Neural cell (in vitro differentiated cells): Measurements from ENCODE around the gene PRAME. TPM values are rescaled to one million over a fixed set of nuclear protein-coding genes. Genes with fewer than 3 reads are reported as not detected.

Experiments
- H2AFZ ChIP-seq: fragments of 200-600, 300-800 bp; sonication (generic), shearing (Covaris generic); 2 replicates; pipeline ENCODE4 v1.6.0; 2014; ENCODE audit warnings: low read depth, mild to moderate bottlenecking, antibody characterized with exemption, low read length, moderate library complexity
- H3F3A ChIP-seq: fragments of 200-600 bp; shearing (Covaris generic); 2 replicates; pipeline ENCODE4 v1.6.1; 2016; ENCODE audit warnings: mild to moderate bottlenecking, moderate library complexity, mixed read lengths, antibody characterized with exemption, low read length; ENCODE audit not compliant: insufficient read depth, poor library complexity, severe bottlenecking
- H3K27ac ChIP-seq: fragments of 200-600, 300-800 bp; sonication (generic), shearing (Covaris generic); 2 replicates; pipeline ENCODE4 v1.5.1; 2014; ENCODE audit warnings: mild to moderate bottlenecking, low read length, moderate library complexity
- H3K27me3 ChIP-seq: fragments of 300-800, 200-600 bp; sonication (generic), shearing (Covaris generic); 2 replicates; pipeline ENCODE4 v1.6.0; 2014; ENCODE audit warnings: mild to moderate bottlenecking, low read depth, low read length, moderate library complexity; ENCODE audit not compliant: insufficient read depth
- H3K36me3 ChIP-seq: fragments of 300-800, 200-600 bp; sonication (generic), shearing (Covaris generic); 2 replicates; pipeline ENCODE4 v1.5.1; 2014; ENCODE audit warnings: mild to moderate bottlenecking, antibody characterized with exemption, low read length, moderate library complexity; ENCODE audit not compliant: insufficient read depth
- H3K4me2 ChIP-seq: fragments of 300-800, 200-600 bp; sonication (generic), shearing (Covaris generic); 2 replicates; pipeline ENCODE4 v1.6.0; 2014; ENCODE audit warnings: mild to moderate bottlenecking, low read length
- H3K4me3 ChIP-seq: fragments of 300-800, 200-600 bp; sonication (generic), shearing (Covaris generic); 2 replicates; pipeline ENCODE4 v1.5.1; 2014; ENCODE audit warnings: mild to moderate bottlenecking, low read length, moderate library complexity
- H3K79me2 ChIP-seq: fragments of 200-600 bp; shearing (Covaris generic); replicated peaks from 2 replicates; pipeline ENCODE4 v1.6.0; 2014; ENCODE audit warnings: mild to moderate bottlenecking, low read length, moderate library complexity; ENCODE audit not compliant: insufficient read depth
- H3K9ac ChIP-seq: fragments of 300-800, 200-600 bp; sonication (generic), shearing (Covaris generic); 2 replicates; pipeline ENCODE4 v1.6.1; 2016; ENCODE audit warnings: mild to moderate bottlenecking, low read length, mixed read lengths
- H3K9me2 ChIP-seq: fragments of 200-600 bp; shearing (Covaris generic); 2 replicates; pipeline ENCODE4 v1.6.1; 2016; ENCODE audit warnings: mild to moderate bottlenecking, low read length, mixed read lengths; ENCODE audit not compliant: insufficient read depth
- H3K9me3 ChIP-seq: fragments of 200-600, 300-800 bp; sonication (generic), shearing (Covaris generic); 2 replicates; pipeline ENCODE4 v1.6.1; 2016; ENCODE audit warnings: mild to moderate bottlenecking, mixed run types, low read length, moderate library complexity, mixed read lengths
- H4K20me1 ChIP-seq: fragments of 200-600 bp; shearing (Covaris generic); 2 replicates; pipeline ENCODE4 v1.6.1; 2016; ENCODE audit warnings: mild to moderate bottlenecking, mixed run types; ENCODE audit not compliant: insufficient read depth
- EP300 ChIP-seq: fragments of 450-650 bp; conservative IDR thresholded peaks from 2 replicates; pipeline ENCODE4 v1.6.1; 2014; ENCODE audit warnings: antibody characterized with exemption, mild to moderate bottlenecking, moderate library complexity; ENCODE audit not compliant: poor library complexity, severe bottlenecking
- EZH2 ChIP-seq: fragments of 200-600, 300-800 bp; shearing (Covaris generic), sonication (generic); IDR thresholded peaks from 2 replicates; pipeline ENCODE4 v1.6.1; 2014; ENCODE audit warnings: antibody characterized with exemption, low read length, borderline replicate concordance, mild to moderate bottlenecking; ENCODE audit not compliant: insufficient read depth, poor library complexity, severe bottlenecking
- MXI1 ChIP-seq: fragments of 450-650 bp; conservative IDR thresholded peaks from 2 replicates; pipeline ENCODE4 v1.6.1; 2014; ENCODE audit warnings: antibody characterized with exemption, mild to moderate bottlenecking; ENCODE audit not compliant: poor library complexity, severe bottlenecking
- POLR2AphosphoS5 ChIP-seq: IDR thresholded peaks from 2 replicates; pipeline ENCODE4 v1.6.1; 2012
- RAD21 ChIP-seq: fragments of 450-650 bp; conservative IDR thresholded peaks from 2 replicates; pipeline ENCODE4 v1.6.1; 2014; ENCODE audit warnings: antibody characterized with exemption, mild to moderate bottlenecking, moderate library complexity
- SMC3 ChIP-seq: fragments of 450-650 bp; conservative IDR thresholded peaks from 2 replicates; pipeline ENCODE4 v1.6.1; 2014; ENCODE audit warnings: antibody characterized with exemption, mild to moderate bottlenecking, moderate library complexity; ENCODE audit not compliant: poor library complexity
- TAF1 ChIP-seq: IDR thresholded peaks from 2 replicates; pipeline ENCODE4 v1.6.1; 2012; ENCODE audit warnings: low read depth
- polyA plus RNA-seq: library from polyadenylated mRNA; depleted of rRNA; stranded (reverse); fragments of >200 nt; gene quantifications from 2 replicates; pipeline ENCODE4 v1.2.3, GENCODE V29; 2014
- TF ChIP-seq, protein P1 (sequence below): fragments of 450-650 bp; IDR thresholded peaks from 2 replicates; pipeline ENCODE4 v1.5.1; 2014; ENCODE audit warnings: antibody characterized with exemption, mild to moderate bottlenecking, moderate library complexity; ENCODE audit not compliant: poor library complexity, severe bottlenecking
- TF ChIP-seq, protein P2 (sequence below): IDR thresholded peaks from 2 replicates; pipeline ENCODE4 v1.6.1; 2012; ENCODE audit warnings: borderline replicate concordance

Gene PRAME
- polyA plus RNA-seq, 1 donor from 2014 or later = not detected

- no peak for TF ChIP-seq POLR2AphosphoS5
- no peak for TF ChIP-seq EP300
- TF ChIP-seq TAF1 = no peak
- no peak for TF ChIP-seq RAD21
- no peak for TF ChIP-seq SMC3
- no peak for TF ChIP-seq MXI1
- TF ChIP-seq EZH2 = no peak
- Histone ChIP-seq H3K27me3 (no peaks in the 10 kb centered on the region), H4K20me1 (no peaks in the 10 kb centered on the region)
These were observed 29.6 kb upstream of the PRAME start for GRCh38 chr22:22588485-22589164.

DNA sequence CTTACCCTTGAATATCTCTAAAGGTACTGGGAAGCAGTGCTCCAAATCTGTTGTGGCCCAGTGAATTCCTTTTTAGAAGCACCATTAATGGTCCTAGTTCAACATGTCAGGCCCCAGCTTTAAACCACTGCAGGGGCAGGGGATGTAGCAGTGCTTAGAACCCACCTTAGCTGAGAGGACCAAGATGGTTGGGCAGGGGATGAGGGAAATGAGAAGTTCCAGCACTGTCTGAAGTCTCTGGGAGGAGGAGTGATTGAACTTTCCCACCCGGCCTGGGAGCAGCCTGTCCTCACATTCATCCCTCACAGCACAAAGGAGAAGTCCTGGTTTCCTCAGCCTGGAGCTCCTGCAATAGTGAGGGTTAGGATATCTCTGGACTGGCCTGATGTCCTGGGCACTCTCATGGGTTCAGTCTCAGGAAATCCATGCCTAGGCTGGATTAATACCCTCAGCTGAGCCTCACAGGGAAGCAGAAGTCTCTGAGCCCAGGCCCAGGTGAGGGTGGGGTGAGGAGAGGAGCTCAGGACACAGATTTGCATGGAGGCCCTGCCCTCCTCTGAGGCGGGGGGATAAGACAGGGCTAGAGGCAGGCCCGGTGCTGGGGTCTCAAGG, 28.6 kb upstream of the PRAME start:
- TF ChIP-seq, protein P1, sequence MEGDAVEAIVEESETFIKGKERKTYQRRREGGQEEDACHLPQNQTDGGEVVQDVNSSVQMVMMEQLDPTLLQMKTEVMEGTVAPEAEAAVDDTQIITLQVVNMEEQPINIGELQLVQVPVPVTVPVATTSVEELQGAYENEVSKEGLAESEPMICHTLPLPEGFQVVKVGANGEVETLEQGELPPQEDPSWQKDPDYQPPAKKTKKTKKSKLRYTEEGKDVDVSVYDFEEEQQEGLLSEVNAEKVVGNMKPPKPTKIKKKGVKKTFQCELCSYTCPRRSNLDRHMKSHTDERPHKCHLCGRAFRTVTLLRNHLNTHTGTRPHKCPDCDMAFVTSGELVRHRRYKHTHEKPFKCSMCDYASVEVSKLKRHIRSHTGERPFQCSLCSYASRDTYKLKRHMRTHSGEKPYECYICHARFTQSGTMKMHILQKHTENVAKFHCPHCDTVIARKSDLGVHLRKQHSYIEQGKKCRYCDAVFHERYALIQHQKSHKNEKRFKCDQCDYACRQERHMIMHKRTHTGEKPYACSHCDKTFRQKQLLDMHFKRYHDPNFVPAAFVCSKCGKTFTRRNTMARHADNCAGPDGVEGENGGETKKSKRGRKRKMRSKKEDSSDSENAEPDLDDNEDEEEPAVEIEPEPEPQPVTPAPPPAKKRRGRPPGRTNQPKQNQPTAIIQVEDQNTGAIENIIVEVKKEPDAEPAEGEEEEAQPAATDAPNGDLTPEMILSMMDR = no peak
- TF ChIP-seq, protein P2, sequence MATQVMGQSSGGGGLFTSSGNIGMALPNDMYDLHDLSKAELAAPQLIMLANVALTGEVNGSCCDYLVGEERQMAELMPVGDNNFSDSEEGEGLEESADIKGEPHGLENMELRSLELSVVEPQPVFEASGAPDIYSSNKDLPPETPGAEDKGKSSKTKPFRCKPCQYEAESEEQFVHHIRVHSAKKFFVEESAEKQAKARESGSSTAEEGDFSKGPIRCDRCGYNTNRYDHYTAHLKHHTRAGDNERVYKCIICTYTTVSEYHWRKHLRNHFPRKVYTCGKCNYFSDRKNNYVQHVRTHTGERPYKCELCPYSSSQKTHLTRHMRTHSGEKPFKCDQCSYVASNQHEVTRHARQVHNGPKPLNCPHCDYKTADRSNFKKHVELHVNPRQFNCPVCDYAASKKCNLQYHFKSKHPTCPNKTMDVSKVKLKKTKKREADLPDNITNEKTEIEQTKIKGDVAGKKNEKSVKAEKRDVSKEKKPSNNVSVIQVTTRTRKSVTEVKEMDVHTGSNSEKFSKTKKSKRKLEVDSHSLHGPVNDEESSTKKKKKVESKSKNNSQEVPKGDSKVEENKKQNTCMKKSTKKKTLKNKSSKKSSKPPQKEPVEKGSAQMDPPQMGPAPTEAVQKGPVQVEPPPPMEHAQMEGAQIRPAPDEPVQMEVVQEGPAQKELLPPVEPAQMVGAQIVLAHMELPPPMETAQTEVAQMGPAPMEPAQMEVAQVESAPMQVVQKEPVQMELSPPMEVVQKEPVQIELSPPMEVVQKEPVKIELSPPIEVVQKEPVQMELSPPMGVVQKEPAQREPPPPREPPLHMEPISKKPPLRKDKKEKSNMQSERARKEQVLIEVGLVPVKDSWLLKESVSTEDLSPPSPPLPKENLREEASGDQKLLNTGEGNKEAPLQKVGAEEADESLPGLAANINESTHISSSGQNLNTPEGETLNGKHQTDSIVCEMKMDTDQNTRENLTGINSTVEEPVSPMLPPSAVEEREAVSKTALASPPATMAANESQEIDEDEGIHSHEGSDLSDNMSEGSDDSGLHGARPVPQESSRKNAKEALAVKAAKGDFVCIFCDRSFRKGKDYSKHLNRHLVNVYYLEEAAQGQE = no peak
- no peak for TF ChIP-seq MXI1
- TF ChIP-seq TAF1 = no peak
- TF ChIP-seq RAD21 = no peak
- TF ChIP-seq EP300 = no peak
- no peak for TF ChIP-seq EZH2
- H3K9ac ChIP-seq = no peak overlapping the region
- H3K36me3 ChIP-seq = no peaks in the 10 kb centered on the region
- H4K20me1 ChIP-seq = no peaks in the 10 kb centered on the region
- no peak overlapping the region for H3K4me3 ChIP-seq
- no peaks in the 10 kb centered on the region for H3F3A ChIP-seq
- no peaks in the 10 kb centered on the region for H3K9me2 ChIP-seq
- H3K27ac ChIP-seq = no peak overlapping the region
- H3K27me3 ChIP-seq = no peaks in the 10 kb centered on the region
- no peaks in the 10 kb centered on the region for H3K79me2 ChIP-seq
- H3K9me3 ChIP-seq = no peaks in the 10 kb centered on the region
- H2AFZ ChIP-seq = no peak overlapping the region
- no peak overlapping the region for H3K4me2 ChIP-seq

More at GRCh38 chr22:22588485-22589164, 29.6 kb upstream of the PRAME start:
- Histone ChIP-seq H3K9me3 (no peaks in the 10 kb centered on the region), H3K4me2 (no peak overlapping the region), H3K9me2 (no peaks in the 10 kb centered on the region), H2AFZ (no peak overlapping the region), H3K9ac (no peak overlapping the region), H3K79me2 (no peaks in the 10 kb centered on the region), H3F3A (no peaks in the 10 kb centered on the region), H3K27ac (no peak overlapping the region), H3K4me3 (no peak overlapping the region), H3K36me3 (no peaks in the 10 kb centered on the region)
